Esophagus muscularis mucosa (tissue), 4 donors: ENCODE results near the gene P2RY8. TPM values are rescaled to one million over a fixed set of nuclear protein-coding genes. Genes with fewer than 3 reads are reported as not detected.

Experiments
- DNase-seq: peaks from one replicate; pipeline ENCODE4 v3.0.0-alpha.2; 2017; ENCODE audit errors: extremely low spot score
- H3K27ac ChIP-seq, 4 donors: fragments of 200-600 bp; sonication (generic); replicated peaks in 1 of 4; 1 replicate in 3 of 4; 2 replicates in 1 of 4; pipeline ENCODE4 v1.5.1; 2016 to 2019; ENCODE audit warnings: mild to moderate bottlenecking in 1 of 4
- H3K27me3 ChIP-seq, 4 donors: fragments of 200-600 bp; sonication (generic); one replicate each; pipeline versions ENCODE4 v1.5.1 to v1.6.0; 2016 to 2019
- H3K36me3 ChIP-seq, 4 donors: fragments of 200-600 bp; sonication (generic); one replicate each; pipeline ENCODE4 v1.5.1; 2016 to 2019
- H3K4me1 ChIP-seq, 4 donors: fragments of 200-600 bp; sonication (generic); one replicate each; pipeline ENCODE4 v1.5.1; 2016 to 2019
- H3K4me3 ChIP-seq, 4 donors: fragments of 200-600 bp; sonication (generic); 1 replicate in 2 of 4; 2 replicates in 2 of 4; pipeline ENCODE4 v1.5.1; 2016 to 2019; ENCODE audit warnings: mild to moderate bottlenecking in 4 of 4, moderate library complexity in 1 of 4
- H3K9me3 ChIP-seq, 4 donors: fragments of 200-600 bp; sonication (generic); 1 replicate in 3 of 4; 2 replicates in 1 of 4; pipeline ENCODE4 v1.5.1; 2016 to 2019
- CTCF ChIP-seq, 3 experiments: fragments of 200-600 bp in 2 of 3; fragments of 450-650 bp in 1 of 3; sonication (generic) in 2 of 3; IDR thresholded peaks; one replicate each; pipeline ENCODE4 v1.5.1; 2017 to 2019; ENCODE audit warnings: antibody characterized with exemption in 3 of 3, mild to moderate bottlenecking in 2 of 3, moderate library complexity in 1 of 3
- EP300 ChIP-seq: sonication (generic); formaldehyde crosslinking; IDR thresholded peaks from one replicate; pipeline ENCODE4 v1.6.1; 2017; ENCODE audit warnings: antibody characterized with exemption
- POLR2A ChIP-seq: fragments of 450-650 bp; IDR thresholded peaks from one replicate; pipeline ENCODE4 v1.6.1; 2017; ENCODE audit warnings: antibody characterized with exemption, moderate library complexity, mild to moderate bottlenecking, low read depth
- POLR2AphosphoS5 ChIP-seq, 2 donors: sonication (generic); formaldehyde crosslinking; IDR thresholded peaks; one replicate each; pipeline ENCODE4 v1.6.1; 2017; ENCODE audit warnings: antibody characterized with exemption in 2 of 2
- WGBS: methylation state at CpG from one replicate; pipeline ENCODE4 v1.1.5; 2018; 5-methylcytosine and 5-hydroxymethylcytosine counted together
- intact Hi-C: fragments of 100-400 bp; cut with DNase I; formaldehyde crosslinking; loops from one replicate; pipeline ENCODE4 v1.15.1; 2023
- total RNA-seq, 4 donors: library from RNA; depleted of rRNA; stranded (reverse); fragments of >200 nt; gene quantifications; one replicate each; pipeline versions ENCODE4 v1.1.0 to v1.2.1, GENCODE V29; 2016

The P2RY8 gene
- total RNA-seq, 4 donors from 2014 or later, result 0.63 to 3.1 (median 1.9) TPM

- H3K36me3 ChIP-seq, result no peaks in the 10 kb centered on the region
- DNase-seq, result no peak
- peaks cover 0 to 5% (median 0%) of the 10 kb centered on the region in 4 donors for H3K9me3 ChIP-seq
- intact Hi-C loops, result no loop called here
- no peak overlapping the region for H3K4me3 ChIP-seq
- H3K27me3 ChIP-seq, result peaks cover 0 to 6% (median 0%) of the 10 kb centered on the region in 4 donors
- TF ChIP-seq POLR2AphosphoS5 (IDR thresholded peaks at IDR 0.05), result no peak
- no peak for TF ChIP-seq EP300
- TF ChIP-seq CTCF (IDR thresholded peaks at IDR 0.05), result no peak
- TF ChIP-seq POLR2A, result no peak
- no peak overlapping the region for H3K27ac ChIP-seq
- 53% methylated on average over 5 of the region's 5 CpGs for WGBS
- H3K4me1 ChIP-seq, result no peaks in the 10 kb centered on the region
Measured at GRCh38 chrX:1511150-1511549, 25.8 kb downstream of the P2RY8 start.

DNA sequence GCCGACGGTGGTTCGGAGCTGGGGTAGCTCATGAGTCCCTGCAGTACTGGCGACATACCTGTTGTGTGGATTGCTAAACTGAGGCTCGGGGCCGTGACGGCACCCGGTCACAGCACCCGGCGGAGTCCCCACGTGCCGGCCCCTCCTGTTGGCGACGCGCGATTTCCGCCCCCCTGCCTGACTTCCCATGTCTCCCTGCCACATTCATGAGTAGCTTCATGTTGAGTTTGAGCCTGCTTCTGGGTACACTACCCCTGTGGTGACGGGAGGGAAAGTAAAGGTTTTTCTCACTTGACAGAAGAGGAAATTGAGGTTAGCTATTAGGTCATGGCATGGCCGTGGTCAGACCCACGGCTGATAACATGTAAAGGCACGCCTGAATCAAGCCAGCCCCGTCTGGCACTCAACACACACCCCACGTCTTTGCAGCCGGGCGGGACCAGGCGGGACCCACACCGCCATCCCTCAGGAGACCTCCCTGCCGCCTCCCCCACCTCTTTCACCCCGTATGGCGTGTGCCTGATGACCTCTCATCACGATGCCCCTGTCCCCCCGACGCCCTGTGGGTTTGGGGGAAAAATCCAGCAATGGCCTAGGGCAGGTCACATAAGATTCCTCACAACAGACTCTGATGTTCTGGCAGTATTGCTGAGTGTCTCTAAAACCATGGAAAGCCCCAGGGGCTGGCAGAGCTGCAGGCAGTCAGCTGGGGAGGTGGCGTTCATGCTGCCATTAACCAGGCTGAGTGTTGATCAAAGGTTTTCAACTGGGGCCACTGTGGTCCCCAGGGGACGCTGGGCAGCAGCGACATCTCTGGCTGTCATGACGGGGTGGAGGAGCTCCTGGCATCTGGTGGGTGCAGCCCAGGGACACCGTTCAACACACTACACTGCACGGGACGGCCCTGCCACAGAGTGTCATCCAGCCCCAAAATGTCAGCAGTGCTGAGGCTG lies 29.2 kb downstream of the P2RY8 start:
- TF ChIP-seq POLR2A (no peak), POLR2AphosphoS5 (IDR thresholded peaks at IDR 0.05) (no peak), EP300 (no peak), CTCF (IDR thresholded peaks at IDR 0.05) (no peak)
- Histone ChIP-seq H3K4me3 (no peak overlapping the region), H3K9me3 (no peaks in the 10 kb centered on the region), H3K27me3 (peaks cover 0 to 6% (median 0%) of the 10 kb centered on the region in 4 donors), H3K4me1 (peaks cover 0 to 4% (median 0%) of the 10 kb centered on the region in 4 donors), H3K36me3 (no peaks in the 10 kb centered on the region), H3K27ac (no peak overlapping the region)
- intact Hi-C loops, result no loop called here
- peak; percentile 91 for DNase-seq
- 86% methylated on average over 40 of the region's 40 CpGs for WGBS

- Histone ChIP-seq H3K4me1 (peaks cover 0 to 4% (median 0%) of the 10 kb centered on the region in 4 donors), H3K27ac (no peak overlapping the region), H3K4me3 (no peak overlapping the region), H3K9me3 (no peaks in the 10 kb centered on the region), H3K36me3 (no peaks in the 10 kb centered on the region), H3K27me3 (peaks cover 0 to 10% (median 0%) of the 10 kb centered on the region in 4 donors)
- 84% methylated on average over 9 of the region's 15 CpGs for WGBS
- intact Hi-C loops, result no loop called here
- TF ChIP-seq CTCF (IDR thresholded peaks at IDR 0.05) (no peak), POLR2A (no peak), POLR2AphosphoS5 (IDR thresholded peaks at IDR 0.05) (no peak), EP300 (no peak)
- peak; percentile 29 for DNase-seq
Measured at GRCh38 chrX:1506916-1507315, 30.1 kb downstream of the P2RY8 start.

DNA sequence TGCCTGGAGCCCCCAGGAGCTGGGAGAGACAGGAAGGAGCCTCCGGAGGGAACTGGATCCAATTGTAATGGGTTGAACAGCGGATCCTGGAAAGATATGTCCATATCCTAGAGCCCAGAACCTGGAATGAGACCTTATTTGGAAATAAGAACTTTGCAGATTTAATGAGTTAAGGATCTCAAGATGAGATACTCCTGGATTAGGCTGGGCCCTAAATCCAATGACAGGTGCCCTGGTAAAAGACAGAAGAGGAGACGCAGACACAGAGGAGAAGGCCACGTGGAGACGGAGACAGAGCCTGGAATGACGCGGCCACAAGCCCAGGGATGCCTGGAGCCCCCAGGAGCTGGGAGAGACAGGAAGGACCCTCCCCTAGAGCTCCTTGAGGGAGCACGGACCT lies 34.1 kb downstream of the P2RY8 start:
- DNase-seq, result peak; percentile 47
- 78% methylated on average over 8 of the region's 8 CpGs for WGBS

More for the DNA sequence above, 34.1 kb downstream of the P2RY8 start:
- TF ChIP-seq POLR2A (no peak), EP300 (no peak), POLR2AphosphoS5 (IDR thresholded peaks at IDR 0.05) (no peak), CTCF (IDR thresholded peaks at IDR 0.05) (no peak)
- H3K4me3 ChIP-seq, result no peak overlapping the region
- H3K9me3 ChIP-seq, result no peaks in the 10 kb centered on the region
- peaks cover 0 to 4% (median 0%) of the 10 kb centered on the region in 4 donors for H3K4me1 ChIP-seq
- H3K36me3 ChIP-seq, result no peaks in the 10 kb centered on the region
- no peak overlapping the region for H3K27ac ChIP-seq
- intact Hi-C loops, result no loop called here
- peaks cover 0 to 4% (median 0%) of the 10 kb centered on the region in 4 donors for H3K27me3 ChIP-seq
